Effector CD8-positive, alpha-beta T cell (primary cell): Measurements from ENCODE around the gene IRF1.
"Not testable (repeated sequence)": the region's sequence is repeated elsewhere in the genome, so short reads cannot be mapped to it uniquely, and the experiment has no call there.

Experiments used
- DNase-seq: peaks from one replicate; lab custom pipeline; 2025; lab: John Stamatoyannopoulos, UW

IRF1 gene

DNA sequence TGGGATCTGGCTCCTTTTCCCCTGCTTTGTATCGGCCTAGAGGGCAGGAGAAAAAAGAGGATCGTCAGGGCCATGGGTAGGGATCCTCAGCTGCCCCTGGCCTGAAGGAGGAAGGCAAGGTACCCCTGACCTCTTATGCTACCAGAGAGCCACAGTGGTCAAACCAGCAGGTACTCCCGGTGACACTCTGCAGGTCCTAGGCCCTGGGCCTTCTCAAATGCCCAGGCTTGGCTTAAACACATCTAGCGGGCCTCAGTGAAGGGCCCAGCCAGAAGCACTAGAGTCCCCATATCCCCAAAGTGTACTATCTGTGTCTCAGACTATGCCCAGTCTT, 3.5 kb downstream of the IRF1 start:
- no peak for DNase-seq

DNA sequence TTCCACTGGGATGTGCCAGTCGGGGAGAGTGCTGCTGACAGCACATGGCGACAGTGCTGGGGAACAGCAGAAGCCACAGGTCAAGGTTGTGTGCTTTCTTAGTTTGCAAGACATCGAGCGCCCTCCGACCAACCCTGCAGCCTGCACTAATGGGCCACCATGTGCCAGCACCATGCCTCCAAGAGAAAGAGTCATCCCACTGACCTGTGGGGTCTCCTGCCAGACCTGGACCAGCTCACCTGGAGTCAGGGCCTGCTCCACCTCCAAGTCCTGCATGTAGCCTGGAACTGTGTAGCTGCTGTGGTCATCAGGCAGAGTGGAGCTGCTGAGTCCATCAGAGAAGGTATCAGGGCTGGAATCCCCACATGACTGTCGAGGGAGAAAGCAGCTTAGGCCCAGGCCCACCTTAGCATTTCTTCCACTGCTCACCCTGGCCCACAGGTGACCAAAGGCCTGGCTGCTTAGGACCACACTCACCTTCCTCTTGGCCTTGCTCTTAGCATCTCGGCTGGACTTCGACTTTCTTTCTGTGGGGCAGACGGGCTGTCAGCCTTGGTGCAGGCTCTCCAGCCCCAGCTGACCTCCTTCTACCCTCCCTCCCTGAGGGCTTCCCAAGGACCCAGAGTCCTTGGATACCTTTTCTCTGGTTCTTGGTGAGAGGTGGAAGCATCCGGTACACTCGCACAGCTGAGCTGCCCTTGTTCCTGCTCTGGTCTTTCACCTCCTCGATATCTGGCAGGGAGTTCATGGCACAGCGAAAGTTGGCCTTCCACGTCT, 4.1 kb downstream of the IRF1 start:
- no peak for DNase-seq

GRCh38 chr5:132485641-132486317, 4.8 kb downstream of the IRF1 start:
- DNase-seq: no peak

DNA sequence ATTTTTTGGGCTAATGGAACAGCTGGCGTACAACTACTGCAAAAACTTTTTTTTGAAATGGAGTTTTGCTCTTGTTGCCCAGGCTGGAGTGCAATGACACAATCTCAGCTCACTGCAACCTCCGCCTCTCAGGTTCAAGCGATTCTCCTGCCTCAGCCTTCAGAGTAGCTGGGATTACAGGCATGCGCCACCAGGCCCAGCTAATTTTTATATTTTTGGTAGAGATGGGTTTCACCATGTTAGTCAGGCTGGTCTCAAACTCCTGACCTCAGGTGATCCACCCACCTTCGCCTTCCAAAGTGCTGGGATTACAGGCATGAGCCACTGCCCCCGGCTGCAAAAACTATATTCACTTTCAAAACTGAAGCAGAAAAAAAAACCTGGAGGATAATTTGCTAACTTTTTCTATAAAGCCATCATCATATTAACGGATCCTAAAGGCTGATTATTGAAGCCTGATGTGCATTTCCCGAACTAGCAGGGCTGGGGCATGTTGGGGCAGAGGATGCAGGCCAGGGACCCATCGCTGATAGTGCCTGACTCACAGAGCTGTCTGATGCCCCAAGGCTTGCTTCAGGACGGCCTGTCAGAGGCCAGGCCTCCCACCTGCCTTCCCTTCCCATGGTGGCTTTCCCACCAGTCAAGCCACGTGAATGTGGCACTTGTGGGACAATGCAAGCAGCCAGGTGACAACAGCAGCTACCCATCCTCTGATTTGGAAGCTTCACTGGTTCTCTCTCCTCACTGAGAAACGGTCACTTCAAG, 5.5 kb downstream of the IRF1 start:
- DNase-seq: not testable (repeated sequence)

- DNase-seq: no peak
Observed at GRCh38 chr5:132484391-132484725, 6.2 kb downstream of the IRF1 start.

DNA sequence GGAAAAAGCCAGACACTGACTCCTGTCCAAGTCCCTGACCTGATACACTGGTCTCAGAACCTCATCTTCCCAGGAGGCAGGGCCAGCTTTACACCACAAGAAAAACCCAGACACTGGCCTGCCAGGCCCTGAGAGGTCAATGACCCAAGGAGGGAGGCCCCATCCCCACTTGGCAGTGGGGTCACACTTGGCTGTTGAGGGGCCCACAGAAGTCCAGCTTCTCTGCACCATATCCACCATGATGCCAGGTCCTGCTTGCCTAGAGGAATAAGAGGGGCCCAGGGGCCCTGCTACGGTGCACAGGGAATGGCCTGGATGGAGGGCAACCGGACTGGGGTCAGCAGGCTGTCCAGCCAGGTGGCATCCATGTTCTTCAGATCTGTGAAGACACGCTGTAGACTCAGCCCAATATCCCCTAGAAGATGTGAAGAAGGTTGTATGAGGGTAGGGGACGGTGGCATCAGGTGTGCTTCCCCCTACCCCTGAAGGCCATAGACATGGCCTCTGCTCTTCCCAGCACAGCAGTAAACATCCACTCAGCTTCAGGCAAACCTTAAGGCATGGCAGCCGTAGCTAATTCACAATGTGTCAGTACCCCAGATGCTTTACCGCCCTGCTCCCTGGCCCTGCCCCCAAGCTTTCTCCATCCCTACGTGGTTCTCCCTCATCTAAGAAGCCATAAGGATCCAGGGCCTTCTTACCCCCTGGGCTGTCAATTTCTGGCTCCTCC, 6.7 kb downstream of the IRF1 start:
- no peak for DNase-seq

DNA sequence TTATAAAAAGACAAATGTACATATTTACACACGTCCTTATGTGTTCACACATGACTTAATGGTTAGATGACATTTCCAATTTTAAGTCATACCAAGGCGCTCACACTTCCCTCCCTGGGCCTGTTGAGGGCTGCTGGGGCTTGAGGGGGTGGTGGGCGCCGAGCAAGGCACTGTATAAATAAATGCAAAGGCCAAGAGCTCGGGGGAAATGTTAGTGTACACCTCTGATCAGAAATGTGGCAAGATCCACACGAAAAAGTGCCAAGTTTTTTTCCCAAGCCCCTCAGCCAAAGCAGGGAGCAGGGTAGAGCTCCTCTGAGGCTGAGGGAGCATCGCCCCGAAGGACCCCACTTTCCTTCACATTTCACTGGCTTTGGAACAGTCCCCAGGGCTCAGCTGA, 7.5 kb downstream of the IRF1 start:
- no peak for DNase-seq

DNA sequence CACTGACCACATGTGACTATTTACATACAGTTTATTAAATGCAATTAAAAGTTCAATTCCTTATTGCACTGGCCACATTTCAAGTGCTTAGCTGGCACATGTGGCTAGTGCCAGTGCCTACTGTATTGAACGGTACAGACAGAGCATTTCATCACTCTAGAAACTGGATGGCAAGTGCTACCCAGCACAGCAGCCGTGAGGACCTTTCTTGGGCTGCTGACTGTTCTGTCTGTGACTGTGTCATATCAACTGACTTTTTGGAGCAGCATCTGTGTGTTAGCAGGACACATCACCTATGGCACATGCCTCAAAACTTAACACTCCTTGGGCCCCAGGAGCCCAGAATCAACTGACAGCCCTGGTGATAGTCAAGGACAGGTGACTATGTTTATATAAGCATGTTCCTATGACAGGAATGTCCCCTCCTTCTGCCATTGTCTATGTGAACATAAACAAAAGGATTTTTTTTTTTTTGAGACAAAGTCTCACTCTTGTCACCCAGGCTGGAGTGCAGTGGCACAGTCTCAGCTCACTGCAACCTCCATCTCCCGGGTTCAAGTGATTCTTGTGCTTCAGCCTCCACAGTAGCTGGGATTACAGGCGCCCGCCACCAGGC, 8.9 kb downstream of the IRF1 start:
- peak; percentile 36 for DNase-seq

DNA sequence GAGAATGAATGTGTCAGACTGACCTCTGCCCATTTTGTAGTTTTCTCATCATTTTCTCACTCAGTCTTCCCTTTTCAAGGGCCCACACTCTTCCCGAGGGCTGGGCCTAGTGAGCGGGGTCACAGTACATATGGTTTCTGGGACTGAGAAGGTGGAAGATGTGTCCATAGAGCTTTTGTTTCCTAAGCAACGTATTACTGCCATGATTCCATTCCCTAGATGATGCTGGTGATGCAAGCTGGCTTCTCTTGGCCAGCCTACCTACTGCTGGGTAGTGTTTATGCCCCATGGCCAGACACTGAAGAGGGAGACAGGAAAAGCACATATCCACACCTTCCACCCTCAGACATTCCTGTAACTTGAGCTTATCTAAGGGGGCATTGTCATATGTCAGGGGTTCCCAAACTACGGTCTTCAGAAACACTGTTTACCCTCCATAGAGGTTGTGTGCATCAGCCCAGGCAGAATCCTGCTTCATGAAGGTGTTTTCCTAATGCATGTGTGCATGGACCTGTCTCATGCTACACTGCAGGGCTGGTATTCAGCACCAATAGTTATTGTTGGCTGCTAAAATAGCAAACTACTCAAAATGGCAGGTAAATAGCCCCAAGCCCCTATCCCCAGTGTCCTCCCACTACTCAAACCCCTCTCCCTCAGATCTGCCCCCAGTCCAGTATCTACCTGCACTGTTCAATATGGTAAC, 9.5 kb downstream of the IRF1 start:
- no peak for DNase-seq

- DNase-seq: peak; percentile 42
Observed at GRCh38 chr5:132480546-132480892, 10.1 kb downstream of the IRF1 start.

- no peak for DNase-seq
Observed at GRCh38 chr5:132480042-132480441, 10.5 kb downstream of the IRF1 start.

DNA sequence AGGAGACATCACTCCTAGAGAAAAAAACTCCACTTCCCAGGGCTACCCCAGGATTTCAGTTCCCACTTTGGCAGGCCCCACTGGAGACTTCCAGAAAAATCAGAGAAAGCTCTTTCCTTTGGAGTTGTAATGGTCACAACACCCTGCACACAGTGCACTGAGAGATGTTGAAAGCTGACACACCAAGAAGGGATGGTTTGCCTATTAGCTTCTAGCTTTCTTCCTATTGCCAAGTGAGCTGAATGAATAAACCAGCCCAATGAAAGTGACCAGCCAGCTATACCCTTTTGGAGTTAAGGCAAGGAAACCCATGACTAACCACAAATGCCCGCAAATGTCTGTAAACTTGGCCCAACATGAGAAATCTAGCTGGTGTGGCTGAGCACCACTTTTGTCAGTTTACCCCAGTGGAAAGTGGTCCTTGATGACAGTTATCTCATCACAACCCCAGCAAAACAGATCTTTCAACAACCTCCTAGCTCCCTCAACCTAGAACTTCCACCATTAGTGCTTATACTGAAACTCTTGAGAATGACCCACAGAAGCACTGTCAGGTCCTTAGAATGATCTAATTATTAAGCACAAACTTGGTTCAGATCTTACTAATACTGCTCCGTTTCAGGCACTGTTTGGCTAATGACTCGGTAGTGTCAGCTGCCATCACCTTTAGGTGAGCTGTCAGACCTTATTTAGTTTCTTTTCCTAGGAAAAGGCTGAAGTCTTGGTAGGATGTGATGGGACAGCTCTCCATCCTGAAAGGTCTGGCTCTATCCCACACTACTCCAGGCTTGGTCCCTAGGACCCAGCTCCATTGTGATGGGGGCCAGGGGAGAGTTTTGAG, 11.2 kb downstream of the IRF1 start:
- DNase-seq: no peak

DNA sequence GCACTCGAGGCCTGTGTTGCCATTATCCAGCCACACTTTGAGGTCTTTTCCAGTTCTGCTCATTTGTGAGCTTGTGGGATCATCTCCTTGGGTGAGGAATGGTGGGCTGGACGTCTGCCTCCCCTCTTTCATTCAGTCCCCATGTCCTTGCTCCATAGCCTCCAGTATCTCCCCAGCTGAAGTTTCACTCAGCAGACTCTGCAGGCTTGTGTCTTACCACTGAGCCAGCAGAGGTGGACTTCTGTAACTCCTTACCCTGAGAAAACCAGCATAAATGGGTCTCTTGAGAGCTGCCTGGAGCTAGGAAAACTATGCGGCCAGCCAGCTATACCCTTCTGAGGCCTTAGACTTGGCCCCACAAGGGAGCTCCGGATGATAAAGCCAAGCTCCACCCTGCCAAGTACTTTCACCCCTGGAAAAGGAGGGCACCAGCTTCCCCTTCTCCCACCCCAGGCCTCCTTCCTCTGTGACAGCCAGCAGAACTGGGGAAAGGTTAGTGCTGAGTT, 12.2 kb downstream of the IRF1 start:
- no peak for DNase-seq

DNA sequence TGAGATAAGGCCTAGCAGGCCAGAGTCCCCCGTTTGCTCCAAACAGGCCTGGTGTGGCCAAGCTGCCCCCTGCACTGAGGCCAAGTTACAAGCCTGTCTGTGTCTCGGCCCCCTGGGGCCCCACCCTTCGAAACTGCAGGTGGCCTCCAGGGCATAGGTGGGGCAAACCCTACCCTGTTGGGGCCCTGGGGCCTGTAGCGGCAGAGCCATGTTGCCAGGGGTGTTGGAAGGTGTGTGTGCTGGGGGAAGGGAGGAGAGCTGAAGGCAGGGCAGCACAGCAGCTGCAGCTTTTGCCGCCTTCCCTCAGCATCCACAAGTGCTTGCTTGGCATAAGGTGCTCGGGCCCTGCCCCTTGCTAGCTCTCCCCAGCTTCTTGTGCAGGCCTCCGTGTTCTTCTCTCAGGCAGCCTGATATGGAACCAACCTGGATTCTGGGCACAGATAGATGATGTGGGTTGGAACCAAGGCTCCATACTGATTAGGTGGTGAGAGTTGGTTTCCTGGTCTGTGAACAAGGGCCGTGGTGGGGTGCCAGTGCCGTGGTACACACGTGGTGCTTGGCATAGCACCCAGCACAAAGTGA, 12.7 kb downstream of the IRF1 start:
- DNase-seq: peak; percentile 46

- DNase-seq: peak; percentile 42
Observed at GRCh38 chr5:132476876-132477781, 13.4 kb downstream of the IRF1 start.

GRCh38 chr5:132475987-132476875, 14.3 kb downstream of the IRF1 start:
- no peak for DNase-seq

GRCh38 chr5:132475497-132475882, 15.1 kb downstream of the IRF1 start:
- no peak for DNase-seq
